H1 (cell line): Measurements from ENCODE around the gene RASGRP3. TPM values are rescaled to one million over a fixed set of nuclear protein-coding genes. Genes with fewer than 3 reads are reported as not detected.

ENCODE experiments used
- KDM5A ChIP-seq: fragments of 200-600 bp; IDR thresholded peaks from 2 replicates; pipeline ENCODE4 v1.7.1; 2012; ENCODE audit warnings: mild to moderate bottlenecking, low read length, inconsistent platforms, mixed read lengths
- RXRA ChIP-seq: IDR thresholded peaks from 2 replicates; pipeline ENCODE4 v1.6.1; 2011; ENCODE audit warnings: low read depth, mild to moderate bottlenecking, low read length, moderate library complexity; ENCODE audit not compliant: insufficient read depth
- SUZ12 ChIP-seq: fragments of 200-600 bp; sonication (generic); IDR thresholded peaks from 2 replicates; pipeline ENCODE4 v1.6.1; 2012; ENCODE audit warnings: mild to moderate bottlenecking, inconsistent platforms, low read length, moderate library complexity, mixed read lengths
- TCF12 ChIP-seq: IDR thresholded peaks from 2 replicates; pipeline ENCODE4 v1.6.1; 2011; ENCODE audit warnings: low read depth, mild to moderate bottlenecking, low read length
- YY1 ChIP-seq: IDR thresholded peaks from 2 replicates; pipeline ENCODE4 v1.6.1; 2011; ENCODE audit warnings: low read depth, mild to moderate bottlenecking, low read length
- polyA plus RNA-seq, 7 experiments: library from polyadenylated mRNA; depleted of rRNA in 3 of 7; stranded (reverse) in 5 of 7; unstranded in 2 of 7; fragments of >200 nt in 5 of 7; fragments of 200-250 nt in 2 of 7; gene quantifications; 1 replicate in 5 of 7; 2 replicates in 1 of 7; 4 replicates in 1 of 7; pipeline versions ENCODE4 v1.2.1 to v1.2.3, GENCODE V29; 2011 to 2013; ENCODE audit warnings: missing spikeins in 2 of 7, mixed read lengths in 2 of 7
- total RNA-seq: library from RNA; stranded (reverse); fragmentation: NEBNext Ultra II Directional; extraction: Animal tissue kit (Norgen Biotek cat#: 25700); gene quantifications from 2 replicates; pipeline ENCODE4 v1.2.1, GENCODE V29; 2021

RASGRP3 gene
- total and polyA plus RNA-seq, 2 of the 8 experiments (the other 6 are each of a cell fraction or from before 2014, with no cell fraction given): 0.06 TPM; not detected in 1

DNA sequence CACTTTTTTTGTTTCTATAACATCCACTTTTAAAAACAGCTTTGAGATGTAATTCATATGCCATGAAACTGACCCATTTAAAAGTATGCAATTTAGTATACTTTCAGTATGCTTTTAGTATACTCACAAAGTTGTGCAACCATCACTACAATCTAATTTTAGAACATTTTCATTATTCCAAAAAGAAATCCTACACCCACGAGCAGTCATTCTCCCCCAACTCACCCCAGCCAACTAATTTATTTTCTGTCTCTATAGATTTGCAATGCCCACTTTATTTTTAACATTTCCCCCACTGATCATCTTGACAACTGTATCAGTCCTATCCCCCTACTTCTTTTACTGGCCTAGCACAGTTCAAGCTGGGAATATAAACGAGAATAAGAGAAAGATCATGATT is 83.6 kb downstream of the RASGRP3 start (continued):
- no peak for TF ChIP-seq SUZ12
- TF ChIP-seq YY1: no peak
- TF ChIP-seq RXRA: no peak
- no peak for TF ChIP-seq KDM5A
- TF ChIP-seq TCF12: no peak
